PFSK-1 (cell line): Measurements from ENCODE around the gene TMEM129.

Source experiments
- POLR2AphosphoS5 ChIP-seq: IDR thresholded peaks from 2 replicates; pipeline ENCODE4 v1.6.1; 2012; ENCODE audit warnings: low read depth, mild to moderate bottlenecking, control low read depth, low read length, moderate library complexity
- REST ChIP-seq, 2 experiments: IDR thresholded peaks; 2 replicates each; pipeline versions ENCODE4 v1.6.1 to v1.8.0; 2011 to 2012; ENCODE audit warnings: low read depth in 2 of 2, low read length in 2 of 2, control low read depth in 1 of 2, inconsistent platforms in 1 of 2, mild to moderate bottlenecking in 1 of 2, moderate library complexity in 1 of 2; ENCODE audit not compliant: insufficient read depth in 1 of 2
- SIN3A ChIP-seq: IDR thresholded peaks from 2 replicates; pipeline ENCODE4 v1.6.1; 2012; ENCODE audit warnings: mild to moderate bottlenecking, low read length, moderate library complexity, borderline replicate concordance; ENCODE audit not compliant: insufficient read depth
- TAF1 ChIP-seq: IDR thresholded peaks from 2 replicates; pipeline ENCODE4 v1.6.1; 2012; ENCODE audit warnings: low read length, control low read depth, borderline replicate concordance; ENCODE audit not compliant: insufficient read depth

- peak; percentile 40 to 56; a peak in 3 of 4 replicates for TF ChIP-seq REST (IDR thresholded peaks at IDR 0.05; ENCODE audit: insufficient read depth in 1 of 2, low read depth in 2 of 2, low read length in 2 of 2)
- no peak for TF ChIP-seq POLR2AphosphoS5
- no peak for TF ChIP-seq SIN3A
- no peak for TF ChIP-seq TAF1
These were observed 30.8 kb upstream of the TMEM129 start for GRCh38 chr4:1751919-1752283.
